ENCODE data around the gene RPTOR. TPM values are rescaled to one million over a fixed set of nuclear protein-coding genes. Genes with fewer than 3 reads are reported as not detected.

The RPTOR gene
- total RNA-seq, 1 donor from 2014 or later, result 21.8 TPM

GRCh38 chr17:80951121-80952090, 406.8 kb downstream of the RPTOR start:
- Histone ChIP-seq H3K4me3 (no peak overlapping the region), H3K27me3 (ENCODE audit: low read depth) (no peaks in the 10 kb centered on the region), H3K27ac (replicated peaks) (no peak overlapping the region), H3K9me3 (replicated peaks) (peaks cover 1% of the 10 kb centered on the region), H3K36me3 (peaks cover 41% of the 10 kb centered on the region), H3K4me1 (peaks cover 10% of the 10 kb centered on the region)
- intact Hi-C loops (cut with micrococcal nuclease), result no loop called here
- no peak for DNase-seq
- no peak for TF ChIP-seq CTCF (IDR thresholded peaks at IDR 0.05; ENCODE audit: borderline replicate concordance)

GRCh38 chr17:80952291-80952690, 407.7 kb downstream of the RPTOR start:
- Histone ChIP-seq H3K36me3 (peaks cover 32% of the 10 kb centered on the region), H3K4me1 (peaks cover 10% of the 10 kb centered on the region), H3K9me3 (replicated peaks) (no peaks in the 10 kb centered on the region), H3K27ac (replicated peaks) (no peak overlapping the region), H3K27me3 (ENCODE audit: low read depth) (no peaks in the 10 kb centered on the region), H3K4me3 (no peak overlapping the region)
- intact Hi-C loops (cut with micrococcal nuclease), result no loop called here
- DNase-seq, result no peak
- no peak for TF ChIP-seq CTCF (IDR thresholded peaks at IDR 0.05; ENCODE audit: borderline replicate concordance)

- Histone ChIP-seq H3K4me3 (no peak overlapping the region), H3K27me3 (ENCODE audit: low read depth) (no peaks in the 10 kb centered on the region), H3K4me1 (peaks cover 10% of the 10 kb centered on the region), H3K9me3 (replicated peaks) (no peaks in the 10 kb centered on the region), H3K27ac (replicated peaks) (no peak overlapping the region), H3K36me3 (peaks cover 26% of the 10 kb centered on the region)
- no peak for TF ChIP-seq CTCF (IDR thresholded peaks at IDR 0.05; ENCODE audit: borderline replicate concordance)
- intact Hi-C loops (cut with micrococcal nuclease), result no loop called here
- DNase-seq, result no peak
Observed at GRCh38 chr17:80953471-80954315, 409.1 kb downstream of the RPTOR start.

- Histone ChIP-seq H3K36me3 (peaks cover 20% of the 10 kb centered on the region), H3K9me3 (replicated peaks) (no peaks in the 10 kb centered on the region), H3K27ac (replicated peaks) (no peak overlapping the region), H3K4me3 (no peak overlapping the region), H3K27me3 (ENCODE audit: low read depth) (no peaks in the 10 kb centered on the region), H3K4me1 (peaks cover 14% of the 10 kb centered on the region)
- DNase-seq, result no peak
- intact Hi-C loops (cut with micrococcal nuclease), result no loop called here
- TF ChIP-seq CTCF (IDR thresholded peaks at IDR 0.05; ENCODE audit: borderline replicate concordance), result no peak
Observed at GRCh38 chr17:80955078-80955477, 410.4 kb downstream of the RPTOR start.

GRCh38 chr17:80955671-80956280, 411.1 kb downstream of the RPTOR start:
- no peak for TF ChIP-seq CTCF (IDR thresholded peaks at IDR 0.05; ENCODE audit: borderline replicate concordance)
- no peak for DNase-seq
- Histone ChIP-seq H3K27ac (replicated peaks) (no peak overlapping the region), H3K9me3 (replicated peaks) (no peaks in the 10 kb centered on the region), H3K36me3 (peaks cover 16% of the 10 kb centered on the region), H3K4me1 (peaks cover 21% of the 10 kb centered on the region), H3K27me3 (ENCODE audit: low read depth) (no peaks in the 10 kb centered on the region), H3K4me3 (no peak overlapping the region)
- intact Hi-C loops (cut with micrococcal nuclease), result no loop called here
